GM19238 (cell line): ENCODE measurements around the gene JKAMP.

Source experiments
- DNase-seq: peaks from one replicate; pipeline ENCODE4 v3.0.0; 2011; ENCODE audit warnings: low spot score; ENCODE audit not compliant: insufficient read length

Gene JKAMP

GRCh38 chr14:59480166-59480565 lies 4.2 kb upstream of the JKAMP start:
- no peak for DNase-seq

- DNase-seq: no peak
Measured at GRCh38 chr14:59481407-59481806, 2.9 kb upstream of the JKAMP start.

- DNase-seq: no peak
Measured at GRCh38 chr14:59481871-59482540, 2.3 kb upstream of the JKAMP start.

DNA sequence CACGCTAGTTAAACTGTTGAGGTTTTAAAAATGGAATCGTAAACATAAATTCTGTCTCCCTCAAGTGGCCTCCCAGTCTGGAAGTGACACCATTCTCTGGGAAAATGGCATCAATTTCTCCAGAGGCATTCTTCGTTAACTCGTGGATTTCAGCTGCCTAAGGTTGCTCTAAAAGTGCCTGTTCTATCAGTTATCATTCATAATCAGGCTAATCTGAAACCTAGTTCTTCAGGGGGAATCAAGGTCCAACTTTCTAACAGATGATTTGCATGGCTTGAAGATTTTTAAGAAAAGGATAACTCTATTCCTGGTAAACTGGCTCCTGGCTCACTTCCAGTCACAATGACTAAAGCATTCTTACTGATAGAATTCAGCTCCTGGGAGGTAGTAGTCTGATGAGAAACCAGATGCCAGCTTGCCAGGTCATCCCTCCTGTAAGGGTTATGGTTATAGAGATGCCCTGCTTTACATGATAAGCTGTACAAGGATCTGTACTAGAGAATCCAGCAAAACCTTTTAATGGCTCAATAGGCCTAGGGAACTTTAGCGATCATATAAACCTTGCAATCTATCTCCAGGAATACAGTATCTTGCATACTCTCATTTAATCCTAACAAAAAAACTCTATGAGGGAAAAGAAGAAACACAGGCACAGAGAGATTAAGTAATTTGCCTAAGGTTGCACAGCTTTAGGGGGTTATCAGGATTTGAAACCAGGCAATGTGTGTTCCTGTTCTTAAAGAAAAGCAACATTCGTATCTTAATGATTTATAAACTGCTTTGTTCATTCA lies 1.6 kb upstream of the JKAMP start:
- DNase-seq: no peak

DNA sequence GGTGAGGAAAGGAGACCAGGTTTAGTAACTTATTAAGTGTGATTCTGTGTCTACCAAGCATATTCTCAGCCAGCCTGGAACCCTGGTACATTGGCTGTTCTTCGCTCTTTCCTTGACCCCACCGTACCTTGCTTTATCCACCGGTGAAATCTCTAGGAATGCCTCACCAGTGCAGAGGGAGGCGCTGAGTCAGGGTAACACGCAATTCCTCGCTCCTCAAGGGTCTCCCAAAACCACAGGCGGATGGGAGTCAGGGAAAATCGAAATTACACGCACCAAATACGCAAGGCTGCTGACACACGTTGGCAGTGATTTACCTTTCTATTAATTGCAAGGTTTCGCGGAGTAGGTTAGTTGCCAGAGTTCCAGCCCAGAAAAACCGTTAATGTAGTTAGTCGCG lies 954 bp upstream of the JKAMP start:
- no peak for DNase-seq

GRCh38 chr14:59484639-59485175 lies 390 bp downstream of the JKAMP start:
- peak; percentile 12 for DNase-seq

DNA sequence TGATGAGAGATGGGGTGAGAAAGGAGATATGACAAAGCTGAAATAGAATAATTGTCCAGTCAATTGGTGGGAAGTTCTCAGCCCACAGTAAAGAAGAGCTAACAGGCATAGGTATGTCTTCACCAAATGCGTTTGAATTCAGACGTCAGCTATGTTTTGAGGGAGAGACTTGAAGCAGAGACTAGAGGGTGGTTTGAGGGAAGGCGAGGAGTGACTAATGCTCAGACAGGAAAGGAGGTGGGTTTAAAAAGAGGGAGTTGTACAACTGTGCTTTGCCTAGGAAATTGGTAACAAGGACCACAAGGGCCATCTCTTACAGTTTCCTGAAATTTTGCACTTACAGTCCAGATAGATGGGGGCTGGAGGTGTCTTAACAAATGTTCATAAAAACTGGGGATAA lies 6.4 kb downstream of the JKAMP start:
- DNase-seq: no peak

GRCh38 chr14:59492384-59492783 lies 8.1 kb downstream of the JKAMP start:
- DNase-seq: no peak

DNA sequence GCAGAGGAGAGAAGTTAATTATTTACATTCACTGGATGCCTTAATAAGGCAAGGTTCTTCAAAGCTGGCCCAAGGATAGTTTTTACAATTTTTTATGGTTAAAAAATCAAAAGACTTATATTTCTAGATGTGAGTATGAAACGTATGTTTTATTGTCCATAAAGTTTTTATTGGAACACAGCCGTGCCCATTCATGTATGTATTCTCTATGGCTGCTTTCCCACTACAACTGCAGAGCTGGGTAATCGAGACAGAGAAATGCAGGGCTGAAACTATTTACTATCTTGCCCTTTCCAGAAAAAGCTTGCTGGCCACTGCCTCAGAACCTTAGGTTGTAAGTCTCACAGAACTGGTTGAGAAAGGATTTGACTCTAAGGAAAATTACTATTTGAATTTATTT lies 16.4 kb downstream of the JKAMP start:
- no peak for DNase-seq

DNA sequence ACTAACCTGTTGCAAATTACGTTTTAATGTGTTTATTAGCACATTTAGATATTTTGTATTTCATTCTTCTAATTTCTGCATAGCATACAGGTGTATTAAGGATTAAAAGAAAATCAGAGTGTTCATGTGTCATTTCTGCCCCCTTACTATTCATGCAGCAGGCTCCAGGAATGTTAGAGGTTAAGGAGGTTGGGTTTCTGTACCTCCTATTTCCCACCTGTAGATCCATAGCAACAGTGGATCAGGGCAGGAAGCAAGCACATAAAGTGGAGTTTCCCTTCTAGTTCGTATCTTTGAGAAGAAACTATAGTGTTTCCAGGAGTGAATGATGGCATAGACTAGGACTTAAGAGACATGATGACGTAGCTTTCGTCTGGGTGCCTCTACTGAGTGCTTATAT lies 18.9 kb downstream of the JKAMP start:
- DNase-seq: no peak

- DNase-seq: no peak
Measured at GRCh38 chr14:59507063-59507751, 22.9 kb downstream of the JKAMP start.

DNA sequence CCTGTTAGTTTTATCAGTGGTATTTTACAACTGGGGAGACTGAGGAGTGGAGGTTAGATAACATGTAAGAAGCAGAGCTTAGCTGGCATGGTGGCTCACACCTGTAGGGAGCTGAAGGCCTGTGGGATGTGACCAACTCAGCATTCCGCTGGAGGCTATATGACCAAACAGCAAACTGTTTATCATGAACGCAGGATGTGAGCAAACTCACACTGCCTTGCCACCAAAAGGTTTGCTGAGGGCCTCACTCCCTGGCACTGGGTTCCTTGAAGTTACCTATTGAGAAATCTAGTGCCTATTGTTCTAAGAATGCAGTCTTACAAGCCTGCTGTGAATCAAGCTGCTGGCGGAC lies 23.4 kb downstream of the JKAMP start:
- no peak for DNase-seq

DNA sequence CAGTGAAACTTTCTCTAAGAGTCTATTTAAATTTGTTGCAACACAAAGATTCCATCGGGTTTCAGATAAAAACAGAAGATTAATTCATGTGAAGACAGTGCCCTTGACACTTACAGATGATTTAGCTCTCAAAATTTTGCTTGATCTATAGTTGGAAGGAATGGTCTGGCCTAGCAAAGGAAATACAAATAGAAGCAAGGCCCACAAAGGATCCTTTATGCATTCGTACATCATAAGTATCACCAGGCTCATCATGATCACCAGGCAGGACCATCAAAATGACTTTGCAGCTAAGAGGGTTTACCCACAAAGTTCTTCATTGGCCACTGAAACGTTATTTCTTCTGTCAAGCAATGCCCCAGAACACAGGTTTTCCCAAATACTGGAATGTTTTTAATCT lies 24.8 kb downstream of the JKAMP start:
- no peak for DNase-seq

DNA sequence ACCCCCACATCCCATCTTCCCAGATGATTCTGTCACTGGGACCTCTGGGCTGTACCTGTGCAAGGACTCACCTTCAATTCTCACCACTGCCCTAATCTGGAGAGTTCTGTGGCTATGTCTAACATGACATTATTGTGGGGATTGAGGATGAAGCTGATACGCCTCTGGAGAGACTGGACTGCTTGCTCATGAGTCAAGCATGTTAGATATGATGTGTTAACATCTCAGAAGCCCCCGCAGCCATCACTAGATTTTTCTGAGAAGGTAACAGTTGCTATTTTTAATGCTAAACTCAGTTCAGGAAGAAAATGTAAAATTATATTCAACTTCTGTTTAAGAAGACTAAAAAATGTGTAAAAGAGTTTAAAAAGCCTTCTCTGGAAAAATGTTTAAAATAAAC lies 25.7 kb downstream of the JKAMP start:
- no peak for DNase-seq

- DNase-seq: no peak
Measured at GRCh38 chr14:59510966-59511365, 26.6 kb downstream of the JKAMP start.

DNA sequence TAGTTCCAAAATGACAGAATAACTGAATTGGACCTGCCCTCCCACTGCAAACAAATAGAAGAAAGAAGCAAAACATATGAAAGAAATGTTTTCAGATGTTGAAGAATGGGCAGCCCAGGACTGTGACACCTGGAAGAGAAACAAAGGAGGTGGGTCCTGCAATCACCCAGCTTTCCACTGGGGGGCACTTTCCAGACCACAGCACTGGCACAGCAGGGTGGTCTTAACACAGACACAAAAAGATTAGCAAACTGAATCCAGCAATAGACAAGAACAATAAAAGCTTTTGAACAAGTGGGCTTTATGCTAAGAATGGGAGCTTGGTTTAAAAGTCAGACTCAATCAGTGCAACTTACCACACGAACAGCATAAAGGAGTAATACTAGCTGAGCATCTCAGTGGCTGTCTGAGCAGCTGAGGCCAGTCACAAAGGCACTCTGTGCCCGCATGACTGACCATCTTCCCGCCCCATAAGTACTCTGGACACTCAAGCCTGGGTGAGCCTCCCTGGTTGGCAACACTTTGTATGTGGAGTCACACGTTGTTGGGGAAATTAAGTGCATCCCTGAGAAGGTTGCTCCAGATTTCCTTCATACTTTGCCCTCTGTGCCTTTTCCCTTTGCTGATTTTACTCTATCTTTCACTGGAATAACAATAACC lies 27.7 kb downstream of the JKAMP start:
- DNase-seq: no peak

DNA sequence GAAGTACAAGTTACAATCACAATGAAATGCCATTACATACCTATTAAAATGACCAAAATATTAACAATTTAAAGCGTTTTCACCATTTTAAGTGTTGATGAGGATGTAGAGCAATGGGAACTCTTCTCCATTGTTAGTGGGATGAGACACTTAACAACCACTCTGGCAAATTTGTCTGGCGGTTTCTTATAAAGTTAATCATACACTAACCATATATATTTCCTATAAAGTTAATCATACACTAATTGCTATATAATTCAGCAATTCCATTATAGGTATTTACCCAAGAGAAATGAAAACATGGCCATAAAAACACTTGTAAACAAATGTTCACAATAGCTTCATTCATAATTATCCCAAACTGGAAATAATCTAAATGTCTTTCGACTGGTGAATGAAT lies 35.9 kb downstream of the JKAMP start:
- no peak for DNase-seq

DNA sequence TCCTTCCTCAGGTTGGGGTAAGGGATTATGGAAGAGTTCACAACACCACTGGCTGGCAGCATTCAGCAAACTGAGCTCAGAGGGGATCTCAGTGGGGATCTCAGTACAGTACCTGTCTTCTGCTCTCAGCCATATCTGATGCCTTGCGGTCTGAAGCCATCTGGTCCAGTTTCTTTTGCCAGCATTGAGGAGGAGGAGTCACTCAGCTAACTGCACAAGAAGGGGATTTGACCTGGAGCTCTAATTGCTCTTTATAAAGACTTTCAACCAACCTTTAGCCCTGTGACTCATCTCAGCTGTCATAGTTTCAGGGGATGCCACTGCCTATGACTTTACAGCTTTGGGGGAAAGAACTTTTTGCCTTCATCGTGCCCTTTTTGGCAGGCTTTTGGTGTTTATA lies 44.9 kb downstream of the JKAMP start:
- DNase-seq: no peak

DNA sequence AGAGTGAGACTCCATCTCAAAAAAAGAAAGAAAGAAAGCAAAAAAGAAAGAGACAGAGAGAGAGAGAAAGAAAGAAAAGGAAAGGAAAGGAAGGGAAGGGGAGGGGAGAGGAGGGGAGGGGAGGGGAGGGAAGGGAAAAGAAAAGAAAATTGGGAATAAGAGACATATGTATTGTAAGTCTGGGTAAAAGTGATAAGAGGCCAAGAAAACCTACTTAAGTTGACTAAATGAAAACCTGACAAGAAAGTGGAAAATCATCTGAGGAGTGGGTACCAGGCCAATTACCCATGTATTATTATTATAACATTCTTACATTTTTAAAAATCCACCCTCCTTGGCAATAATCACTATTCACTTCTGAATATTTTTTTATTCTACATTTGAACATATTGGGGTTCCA lies 46.0 kb downstream of the JKAMP start:
- no peak for DNase-seq

- no peak for DNase-seq
Measured at GRCh38 chr14:59532419-59532818, 48.1 kb downstream of the JKAMP start.

DNA sequence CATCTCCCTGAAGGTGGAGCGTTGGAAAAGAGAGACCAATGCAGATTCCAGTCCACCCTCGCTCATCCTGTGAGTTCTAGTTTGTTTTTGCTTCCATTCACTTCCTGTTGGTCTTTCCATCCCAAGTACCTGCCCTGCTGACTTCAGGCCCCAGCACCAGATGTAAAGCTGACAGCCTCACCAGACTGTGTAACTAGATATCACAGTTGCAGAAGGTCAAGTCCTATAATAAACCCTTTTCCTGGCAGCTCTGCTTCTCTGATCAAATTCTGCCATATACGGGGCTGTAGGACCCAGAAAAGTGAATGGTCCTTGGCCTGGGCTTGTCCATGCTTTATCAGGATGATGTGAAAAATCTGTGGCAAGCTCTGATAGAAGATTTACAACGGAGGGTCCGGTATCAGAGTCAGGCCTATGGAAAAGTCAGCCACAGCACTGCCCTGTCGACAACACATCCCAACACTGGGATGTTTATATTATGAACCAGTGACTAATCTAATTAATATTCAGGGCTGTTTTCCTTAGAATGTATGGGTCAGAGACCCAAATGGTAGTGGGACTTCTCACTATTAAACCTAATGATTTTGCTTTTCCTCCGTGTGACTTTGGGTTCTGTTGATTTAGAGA lies 50.2 kb downstream of the JKAMP start:
- DNase-seq: no peak
